A549 (cell line): Measurements from ENCODE around the gene RIMS3. TPM values are rescaled to one million over a fixed set of nuclear protein-coding genes. Genes with fewer than 3 reads are reported as not detected.
A peak's percentile ranks its signal among the peaks of the same experiment; 100 is the strongest.

Source experiments
- ATAC-seq, 2 experiments: fragments of 200-7000 bp in 1 of 2; fragments of >200 bp in 1 of 2; cut with Nextera tagmentation in 1 of 2; cut with Tn5 transposase in 1 of 2; 3 replicates each; pipeline versions ENCODE4 v1.8.0 to v1.9.1; 2018 to 2020; ENCODE audit warnings: mild to moderate bottlenecking in 1 of 2, moderate library complexity in 1 of 2
- CTCF ChIA-PET: fragments of 300-600 bp; sonication (Branson Sonifier 250); formaldehyde crosslinking; extraction: SDS; loops from one replicate; lab custom pipeline; 2021; ENCODE audit warnings: antibody characterized with exemption, inconsistent platforms; lab: Yijun Ruan, JAX
- POLR2A ChIA-PET: fragments of 350-600 bp; formaldehyde crosslinking; extraction: SDS; loops from one replicate; lab custom pipeline; 2021; ENCODE audit warnings: antibody characterized with exemption, inconsistent platforms; lab: Yijun Ruan, JAX
- DNase-seq, 2 experiments: peaks; one replicate each; pipeline versions ENCODE4 v3.0.0 to v3.0.0-alpha.2; 2011 to 2016; ENCODE audit warnings: low read depth in 1 of 2, low spot score in 1 of 2
- FAIRE-seq: peaks from 2 replicates; lab custom pipeline; 2011; peaks lifted over from hg19 to GRCh38; lab: Jason Lieb, UNC
- H3K27ac ChIP-seq, 2 experiments: fragments of >200 bp; sonication (Bioruptor Twin); formaldehyde crosslinking; 3 replicates each; pipeline ENCODE4 v1.5.1; 2016 to 2017
- H3K4me1 ChIP-seq: fragments of >200 bp; sonication (Bioruptor Twin); formaldehyde crosslinking; 3 replicates; pipeline ENCODE4 v1.6.1; 2016
- H3K4me2 ChIP-seq: fragments of >200 bp; sonication (Bioruptor Twin); formaldehyde crosslinking; 3 replicates; pipeline ENCODE4 v1.6.1; 2016
- H3K4me3 ChIP-seq: fragments of >200 bp; sonication (Bioruptor Twin); formaldehyde crosslinking; 3 replicates; pipeline ENCODE4 v1.5.1; 2016
- H3K9me3 ChIP-seq: fragments of >200 bp; sonication (Bioruptor Twin); formaldehyde crosslinking; 3 replicates; pipeline ENCODE4 v1.6.1; 2016
- BHLHE40 ChIP-seq: IDR thresholded peaks from 2 replicates; pipeline ENCODE4 v1.6.1; 2012; ENCODE audit warnings: low read depth, low read length, inconsistent platforms
- CBX2 ChIP-seq: fragments of 200-600 bp; sonication (generic); IDR thresholded peaks from 2 replicates; pipeline ENCODE4 v1.6.1; 2016; ENCODE audit warnings: low read depth, mild to moderate bottlenecking, borderline replicate concordance
- CBX8 ChIP-seq: fragments of 200-600 bp; sonication (generic); IDR thresholded peaks from 2 replicates; pipeline ENCODE4 v1.6.1; 2016
- E2F6 ChIP-seq: IDR thresholded peaks from 2 replicates; pipeline ENCODE4 v1.6.1; 2012; ENCODE audit warnings: low read depth, borderline replicate concordance
- ELK1 ChIP-seq: fragments of 150-350 bp; IDR thresholded peaks from 2 replicates; pipeline ENCODE4 v1.6.1; 2014; ENCODE audit warnings: low read depth, mild to moderate bottlenecking, low read length
- EP300 ChIP-seq, 2 experiments: fragments of >200 bp; sonication (Bioruptor Twin); formaldehyde crosslinking; IDR thresholded peaks; 2 replicates in 1 of 2; 3 replicates in 1 of 2; pipeline ENCODE4 v1.6.1; 2016 to 2017
- FOSL2 ChIP-seq, 2 experiments: fragments of 450-650 bp in 1 of 2; fragments of >200 bp in 1 of 2; sonication (Bioruptor Twin) in 1 of 2; formaldehyde crosslinking; IDR thresholded peaks; 2 replicates each; pipeline versions ENCODE4 v1.5.0 to v1.6.1; 2016 to 2020; ENCODE audit warnings: mild to moderate bottlenecking in 1 of 2, moderate library complexity in 1 of 2
- HDAC2 ChIP-seq: fragments of 200-600 bp; sonication (generic); IDR thresholded peaks from 2 replicates; pipeline ENCODE4 v1.6.1; 2016
- HOXA7 ChIP-seq: fragments of 250-450 bp; sonication (Bioruptor Pico); IDR thresholded peaks from 2 replicates; pipeline ENCODE4 v1.5.0; 2020; ENCODE audit warnings: mild to moderate bottlenecking, moderate library complexity
- HOXB13 ChIP-seq: fragments of 250-450 bp; sonication (Bioruptor Pico); IDR thresholded peaks from 2 replicates; pipeline ENCODE4 v1.5.0; 2020; ENCODE audit warnings: low read depth, mild to moderate bottlenecking, moderate library complexity
- HOXB5 ChIP-seq: fragments of 250-450 bp; sonication (Bioruptor Pico); IDR thresholded peaks from 2 replicates; pipeline ENCODE4 v1.5.0; 2020; ENCODE audit warnings: mild to moderate bottlenecking, moderate library complexity
- JUN ChIP-seq, 2 experiments: fragments of >200 bp; sonication (Bioruptor Twin); formaldehyde crosslinking; IDR thresholded peaks; 2 replicates in 1 of 2; 3 replicates in 1 of 2; pipeline ENCODE4 v1.6.1; 2016 to 2017
- JUNB ChIP-seq: fragments of >200 bp; sonication (Bioruptor Twin); formaldehyde crosslinking; IDR thresholded peaks from 2 replicates; pipeline ENCODE4 v1.6.1; 2016
- MAFK ChIP-seq: fragments of 450-650 bp; IDR thresholded peaks from 2 replicates; pipeline ENCODE4 v1.6.1; 2014; ENCODE audit not compliant: partially characterized antibody
- MAZ ChIP-seq: fragments of 150-350 bp; IDR thresholded peaks from 2 replicates; pipeline ENCODE4 v1.6.1; 2014; ENCODE audit warnings: antibody characterized with exemption, low read depth, low read length, borderline replicate concordance
- MYC ChIP-seq: IDR thresholded peaks from 2 replicates; pipeline ENCODE4 v1.6.1; 2012; ENCODE audit warnings: mild to moderate bottlenecking, inconsistent platforms, low read length, improper control_type of control experiment, borderline replicate concordance
- NFE2L2 ChIP-seq: fragments of 150-350 bp; conservative IDR thresholded peaks from 2 replicates; pipeline ENCODE4 v1.6.1; 2014; ENCODE audit warnings: low read length
- PHF8 ChIP-seq: fragments of 200-600 bp; sonication (generic); IDR thresholded peaks from 2 replicates; pipeline ENCODE4 v1.6.1; 2016; ENCODE audit warnings: low read depth, mild to moderate bottlenecking, antibody characterized with exemption, moderate library complexity, borderline replicate concordance
- POLR2A ChIP-seq: IDR thresholded peaks from 2 replicates; pipeline ENCODE4 v1.6.1; 2012; ENCODE audit warnings: mild to moderate bottlenecking, low read length
- REST ChIP-seq: fragments of 200-600 bp; sonication (generic); IDR thresholded peaks from 2 replicates; pipeline ENCODE4 v1.6.1; 2016; ENCODE audit warnings: antibody characterized with exemption, mild to moderate bottlenecking, moderate library complexity
- TFCP2L1 ChIP-seq: fragments of 250-450 bp; sonication (Bioruptor Pico); IDR thresholded peaks from 2 replicates; pipeline ENCODE4 v1.5.0; 2021; ENCODE audit warnings: mild to moderate bottlenecking
- ZNF302 ChIP-seq: fragments of 250-450 bp; sonication (Bioruptor Pico); IDR thresholded peaks from 2 replicates; pipeline ENCODE4 v1.9.0; 2021; ENCODE audit warnings: inconsistent platforms, mild to moderate bottlenecking, moderate library complexity
- WGBS: methylation state at CpG from one replicate; pipeline ENCODE4 v1.1.6; 2017; ENCODE audit errors: missing lambda C conversion rate; 5-methylcytosine and 5-hydroxymethylcytosine counted together
- polyA plus RNA-seq, 4 experiments: library from polyadenylated mRNA; depleted of rRNA in 3 of 4; stranded (reverse); fragments of >200 nt; fragmentation: RNase III in 1 of 4; extraction: RNeasy Plus Mini Kit Qiagen cat#74134 plus additional on column Dnase treatment in 1 of 4; gene quantifications; 2 replicates in 3 of 4; 3 replicates in 1 of 4; pipeline ENCODE4 v1.2.3, GENCODE V29; 2011 to 2017
- TF ChIP-seq, protein P1 (sequence below): fragments of 250-450 bp; sonication (Bioruptor Pico); IDR thresholded peaks from 2 replicates; pipeline ENCODE4 v1.5.0; 2020; ENCODE audit warnings: low read depth, mild to moderate bottlenecking, moderate library complexity
- TF ChIP-seq, protein P2 (sequence below): IDR thresholded peaks from 2 replicates; pipeline ENCODE4 v1.6.1; 2012
- TF ChIP-seq, protein P3 (sequence below): fragments of 450-650 bp; IDR thresholded peaks from 2 replicates; pipeline ENCODE4 v1.6.1; 2014; ENCODE audit warnings: antibody characterized with exemption

Gene RIMS3
- polyA plus RNA-seq, 2 of the 4 experiments (the other 2 are of a cell fraction) = 1.5 to 1.9 TPM

- TF ChIP-seq ELK1 = no peak
- TF ChIP-seq JUN (IDR thresholded peaks at IDR 0.05) = peak; percentile 71 to 94
- peak; percentile 80 for TF ChIP-seq PHF8
- TF ChIP-seq, protein P1, sequence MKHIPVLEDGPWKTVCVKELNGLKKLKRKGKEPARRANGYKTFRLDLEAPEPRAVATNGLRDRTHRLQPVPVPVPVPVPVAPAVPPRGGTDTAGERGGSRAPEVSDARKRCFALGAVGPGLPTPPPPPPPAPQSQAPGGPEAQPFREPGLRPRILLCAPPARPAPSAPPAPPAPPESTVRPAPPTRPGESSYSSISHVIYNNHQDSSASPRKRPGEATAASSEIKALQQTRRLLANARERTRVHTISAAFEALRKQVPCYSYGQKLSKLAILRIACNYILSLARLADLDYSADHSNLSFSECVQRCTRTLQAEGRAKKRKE (CRISPR knock-in tag) = 0 out of 2 replicates have a peak, but pooled peaks have one; percentile 17
- TF ChIP-seq BHLHE40 = no peak
- no peak for TF ChIP-seq JUNB
- TF ChIP-seq FOSL2 (IDR thresholded peaks at IDR 0.05) = no peak
- peak; percentile 22; the same call in 1 of the 2 replicates for TF ChIP-seq FOSL2 (CRISPR knock-in tag; IDR thresholded peaks at IDR 0.05)
- TF ChIP-seq, protein P2, sequence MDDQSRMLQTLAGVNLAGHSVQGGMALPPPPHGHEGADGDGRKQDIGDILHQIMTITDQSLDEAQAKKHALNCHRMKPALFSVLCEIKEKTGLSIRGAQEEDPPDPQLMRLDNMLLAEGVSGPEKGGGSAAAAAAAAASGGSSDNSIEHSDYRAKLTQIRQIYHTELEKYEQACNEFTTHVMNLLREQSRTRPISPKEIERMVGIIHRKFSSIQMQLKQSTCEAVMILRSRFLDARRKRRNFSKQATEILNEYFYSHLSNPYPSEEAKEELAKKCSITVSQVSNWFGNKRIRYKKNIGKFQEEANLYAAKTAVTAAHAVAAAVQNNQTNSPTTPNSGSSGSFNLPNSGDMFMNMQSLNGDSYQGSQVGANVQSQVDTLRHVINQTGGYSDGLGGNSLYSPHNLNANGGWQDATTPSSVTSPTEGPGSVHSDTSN = peak; percentile 39; the same call in 1 of the 2 replicates
- TF ChIP-seq TFCP2L1 (CRISPR knock-in tag) = 0 out of 2 replicates have a peak, but pooled peaks have one; percentile 7
- TF ChIP-seq CBX8 = no peak
- TF ChIP-seq POLR2A = peak; percentile 62
- peak; percentile 53; the same call in 1 of the 2 replicates for TF ChIP-seq HOXB5
These were observed 26.3 kb upstream of the RIMS3 start, which contains the start of gene NFYC (continued) for GRCh38 chr1:40691538-40692428.

- WGBS = 14% methylated on average over 13 of the region's 18 CpGs
- ATAC-seq (peak; percentile 1 to 2; a peak in 2 of 6 replicates), FAIRE-seq (no peak), DNase-seq (no peak)
- H3K9me3 ChIP-seq = no peaks in the 10 kb centered on the region
- peak overlapping the region; percentile 99 to 100 for H3K27ac ChIP-seq
- ChIA-PET POLR2A (interaction anchor here (0.6 to 2.3 kb wide), 16 partner anchors 10 to 806 kb away, joined by 3 to 19 read pairs (median 4); partner anchors contain the start of genes CITED4 and RIMS3), CTCF (interaction anchor here (1.5 to 2.2 kb wide), 2 partner anchors 21 to 23 kb away, joined by 4 to 8 read pairs; no protein-coding TSS in a partner anchor)
- H3K4me3 ChIP-seq = peak overlapping the region; percentile 97
- peak overlapping the region; percentile 71 for H3K4me2 ChIP-seq
- peaks cover 18% of the 10 kb centered on the region for H3K4me1 ChIP-seq
- TF ChIP-seq E2F6 = no peak
- TF ChIP-seq CBX2 = no peak
- TF ChIP-seq, protein P3, sequence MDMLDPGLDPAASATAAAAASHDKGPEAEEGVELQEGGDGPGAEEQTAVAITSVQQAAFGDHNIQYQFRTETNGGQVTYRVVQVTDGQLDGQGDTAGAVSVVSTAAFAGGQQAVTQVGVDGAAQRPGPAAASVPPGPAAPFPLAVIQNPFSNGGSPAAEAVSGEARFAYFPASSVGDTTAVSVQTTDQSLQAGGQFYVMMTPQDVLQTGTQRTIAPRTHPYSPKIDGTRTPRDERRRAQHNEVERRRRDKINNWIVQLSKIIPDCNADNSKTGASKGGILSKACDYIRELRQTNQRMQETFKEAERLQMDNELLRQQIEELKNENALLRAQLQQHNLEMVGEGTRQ = no peak
- TF ChIP-seq HDAC2 = no peak
- TF ChIP-seq HOXA7 (CRISPR knock-in tag) = no peak
- no peak for TF ChIP-seq HOXB5
- no peak for TF ChIP-seq EP300 (IDR thresholded peaks at IDR 0.05)
- TF ChIP-seq ZNF302 = no peak
- TF ChIP-seq MAFK = no peak
- no peak for TF ChIP-seq MAZ
- no peak for TF ChIP-seq MYC
- no peak for TF ChIP-seq POLR2A
- TF ChIP-seq HOXB13 (CRISPR knock-in tag) = no peak
- TF ChIP-seq REST = no peak
- TF ChIP-seq NFE2L2 = no peak
These were observed 25.5 kb upstream of the RIMS3 start for GRCh38 chr1:40690771-40691537.
